Fibroblast of villous mesenchyme (primary cell): Measurements from ENCODE around the gene ATP11A. TPM values are rescaled to one million over a fixed set of nuclear protein-coding genes. Genes with fewer than 3 reads are reported as not detected.

Experiments used
- DNase-seq: peaks from one replicate; pipeline ENCODE4 v3.0.0-alpha.2; 2010; ENCODE audit warnings: low read depth
- H3K4me3 ChIP-seq: 2 replicates; pipeline ENCODE4 v1.5.1; 2011; ENCODE audit warnings: low read depth, mild to moderate bottlenecking, low read length
- CTCF ChIP-seq: IDR thresholded peaks from 2 replicates; pipeline ENCODE4 v1.5.1; 2012; ENCODE audit warnings: low read depth, mild to moderate bottlenecking, low read length; ENCODE audit not compliant: insufficient read depth
- total RNA-seq: library from RNA; depleted of rRNA; stranded (reverse); fragments of >200 nt; gene quantifications from 2 replicates; pipeline ENCODE4 v1.2.3, GENCODE V29; 2012

ATP11A gene
- total RNA-seq, 1 donor = 6.9 TPM

DNA sequence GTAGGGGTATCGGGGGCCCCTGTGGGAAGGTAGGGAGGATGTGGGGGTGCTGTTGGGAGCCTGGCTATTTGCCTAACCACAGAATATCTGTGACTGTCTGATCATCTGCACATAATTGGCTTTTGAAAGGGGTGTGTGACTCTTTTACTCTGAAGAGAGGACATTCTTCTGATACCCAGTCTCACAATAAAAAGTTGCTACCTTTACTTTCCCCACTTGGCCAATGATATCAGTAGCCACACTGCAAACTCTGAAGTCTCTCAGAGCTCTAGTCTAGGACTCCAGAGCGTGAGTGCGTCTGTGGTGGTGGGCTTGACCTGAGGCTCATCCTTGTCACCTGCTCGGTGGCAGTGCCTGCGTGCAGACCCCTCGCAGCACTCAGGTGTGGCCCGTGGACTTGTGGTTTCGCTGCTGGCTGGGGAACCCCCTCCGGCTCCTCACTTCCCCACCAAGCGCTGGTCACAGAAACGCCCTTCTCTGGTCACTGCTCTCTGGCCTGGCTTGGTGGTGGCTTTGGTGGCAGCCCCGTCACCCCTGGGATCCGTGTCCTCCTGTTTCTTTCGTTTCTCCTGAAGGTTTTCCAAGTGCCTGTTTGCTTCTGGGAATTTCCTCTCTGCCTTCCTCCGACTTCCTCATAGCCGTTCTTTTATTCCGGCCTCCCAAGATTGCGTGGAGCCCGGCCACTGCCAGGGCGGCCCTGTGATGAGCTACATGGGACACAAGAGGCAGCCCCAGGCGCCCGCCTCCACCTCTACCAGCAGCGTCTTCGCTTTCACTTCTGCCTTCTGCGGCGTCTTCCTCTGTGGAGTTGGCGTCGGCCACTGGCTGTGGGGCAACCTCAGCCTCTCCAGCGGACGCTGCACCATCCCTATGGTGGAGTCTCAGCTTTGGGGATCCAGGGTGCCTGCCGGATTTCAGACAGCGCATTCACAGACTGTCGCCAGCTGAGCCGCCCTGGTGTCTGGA lies 78.0 kb downstream of the ATP11A start:
- TF ChIP-seq CTCF = no peak
- H3K4me3 ChIP-seq = no peak overlapping the region
- DNase-seq = no peak

GRCh38 chr13:112768795-112769481 lies 79.1 kb downstream of the ATP11A start:
- H3K4me3 ChIP-seq = no peak overlapping the region
- no peak for TF ChIP-seq CTCF
- no peak for DNase-seq

DNA sequence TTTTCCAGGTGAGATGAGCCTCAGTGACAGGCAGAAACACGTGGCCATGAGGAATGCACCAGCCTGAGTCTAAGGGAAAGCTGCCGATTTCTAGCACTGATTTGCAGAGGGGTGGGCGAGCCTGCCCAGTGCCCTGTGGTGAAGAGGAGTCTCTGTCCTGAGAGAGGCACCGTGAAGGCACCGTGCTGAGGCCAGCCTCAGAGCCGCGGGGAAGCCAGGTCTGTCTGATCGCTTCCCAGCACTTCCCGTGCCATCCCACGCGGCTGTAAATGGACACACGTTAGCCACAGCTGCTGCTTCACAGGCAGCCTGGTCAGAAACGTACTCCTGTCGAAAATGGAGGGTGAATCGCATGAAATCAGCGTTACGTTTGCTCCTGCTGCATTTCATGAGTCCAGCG lies 79.8 kb downstream of the ATP11A start:
- no peak for DNase-seq
- no peak overlapping the region for H3K4me3 ChIP-seq
- no peak for TF ChIP-seq CTCF

- TF ChIP-seq CTCF = no peak
- no peak for DNase-seq
- no peak overlapping the region for H3K4me3 ChIP-seq
Measured at GRCh38 chr13:112770504-112770903, 80.7 kb downstream of the ATP11A start.

- DNase-seq = no peak
- no peak overlapping the region for H3K4me3 ChIP-seq
- TF ChIP-seq CTCF = no peak
Measured at GRCh38 chr13:112771139-112771876, 81.5 kb downstream of the ATP11A start.

DNA sequence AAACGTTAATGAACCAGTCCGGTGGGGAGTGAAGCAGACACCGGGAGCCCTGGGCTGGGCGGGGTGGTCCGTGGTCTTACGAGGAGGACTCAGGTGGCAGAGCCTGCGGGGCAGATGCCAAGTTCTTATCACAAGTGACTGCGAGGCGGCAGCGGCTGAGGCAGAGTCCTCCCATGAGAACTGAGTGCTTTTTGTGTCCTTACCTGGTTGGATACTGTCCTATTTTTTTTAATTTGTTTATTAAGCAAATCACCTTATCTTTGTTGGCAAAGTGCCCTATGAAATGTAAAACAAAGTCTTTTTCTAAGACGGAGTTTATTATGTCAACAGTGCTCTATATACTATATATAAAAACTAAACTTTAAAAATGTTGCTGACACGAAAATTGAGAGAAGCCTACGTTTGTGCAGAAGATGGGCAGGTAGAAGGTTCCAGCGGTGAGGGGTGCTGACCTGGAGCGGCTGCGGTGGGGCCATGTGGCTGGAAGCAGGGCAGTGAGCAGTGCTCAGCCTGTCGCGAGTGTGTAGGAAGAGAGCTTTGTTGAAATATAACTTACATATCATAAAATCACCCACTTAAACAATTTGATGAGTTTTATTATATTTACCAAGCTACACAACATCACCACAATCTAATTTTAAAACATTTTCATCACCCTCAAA lies 82.2 kb downstream of the ATP11A start:
- no peak for TF ChIP-seq CTCF
- DNase-seq = no peak
- no peak overlapping the region for H3K4me3 ChIP-seq
